Mucosa of descending colon (tissue), 3 donors: ENCODE results near the gene TMEM198. TPM values are rescaled to one million over a fixed set of nuclear protein-coding genes. Genes with fewer than 3 reads are reported as not detected.
A peak's percentile ranks its signal among the peaks of the same experiment; 100 is the strongest.

Experiments used
- ATAC-seq: fragments of 200-7000 bp; cut with Tn5 transposase; one replicate; pipeline ENCODE4 v1.9.1; 2020; ENCODE audit warnings: mild to moderate bottlenecking, moderate library complexity
- DNase-seq, 3 donors: peaks; one replicate each; pipeline ENCODE4 v3.0.0-alpha.2; 2020
- H3K36me3 ChIP-seq: fragments of 200-600 bp; one replicate; pipeline ENCODE4 v1.8.0; 2021; ENCODE audit warnings: low read depth, mild to moderate bottlenecking
- H3K4me1 ChIP-seq: fragments of 200-600 bp; one replicate; pipeline ENCODE4 v1.8.0; 2021; ENCODE audit warnings: low read depth, mild to moderate bottlenecking
- H3K4me3 ChIP-seq: fragments of 200-600 bp; one replicate; pipeline ENCODE4 v1.8.0; 2021; ENCODE audit warnings: mild to moderate bottlenecking
- H3K9me3 ChIP-seq: fragments of 200-600 bp; one replicate; pipeline ENCODE4 v1.8.0; 2021; ENCODE audit warnings: mild to moderate bottlenecking
- intact Hi-C, 2 donors: fragments of 100-400 bp; cut with DNase I in 1 of 2; cut with micrococcal nuclease in 1 of 2; formaldehyde crosslinking; loops; one replicate each; pipeline versions ENCODE4 v1.11.0 to v1.11.1; 2022; cut with DNase I, micrococcal nuclease
- total RNA-seq, 3 donors: library from RNA; stranded (reverse); fragmentation: NEBNext Ultra II Directional in 2 of 3; extraction: Animal tissue kit (Norgen Biotek cat#: 25700) in 2 of 3; gene quantifications; one replicate each; pipeline versions ENCODE4 v1.2.1 to v1.2.4, GENCODE V29; 2021 to 2023
- TF ChIP-seq, protein P1 (sequence below): fragments of 200-600 bp; IDR thresholded peaks from one replicate; pipeline ENCODE4 v1.8.0; 2022; ENCODE audit warnings: antibody characterized with exemption, mild to moderate bottlenecking
- donor health status: DM: no; HTN: no; CAD: no; lungs with moderate emphysema.
- donor health status: DM: no; HTN: no; CAD: no.
- donor health status: DM: no; HTN: yes; CAD: no.

TMEM198 gene
- total RNA-seq, 3 donors from 2014 or later, result 0.69 to 2.7 (median 2.7) TPM

DNA sequence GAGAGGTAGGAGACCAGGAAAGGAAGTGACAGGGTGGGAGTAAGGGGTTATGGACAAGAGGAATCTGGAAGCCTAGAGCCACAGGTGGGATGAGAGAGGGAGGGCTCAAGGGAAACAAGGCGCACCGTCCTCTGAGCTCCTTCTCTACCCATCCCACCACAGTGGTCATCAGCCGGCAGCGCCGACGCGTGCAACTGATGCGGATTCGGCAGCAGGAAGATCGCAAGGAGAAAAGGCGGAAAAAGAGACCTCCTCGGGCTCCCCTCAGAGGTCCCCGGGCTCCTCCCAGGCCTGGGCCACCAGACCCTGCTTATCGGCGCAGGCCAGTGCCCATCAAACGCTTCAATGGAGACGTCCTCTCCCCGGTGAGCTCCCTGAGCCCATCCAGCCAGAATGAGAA is 5.2 kb downstream of the TMEM198 start:
- TF ChIP-seq, protein P1, sequence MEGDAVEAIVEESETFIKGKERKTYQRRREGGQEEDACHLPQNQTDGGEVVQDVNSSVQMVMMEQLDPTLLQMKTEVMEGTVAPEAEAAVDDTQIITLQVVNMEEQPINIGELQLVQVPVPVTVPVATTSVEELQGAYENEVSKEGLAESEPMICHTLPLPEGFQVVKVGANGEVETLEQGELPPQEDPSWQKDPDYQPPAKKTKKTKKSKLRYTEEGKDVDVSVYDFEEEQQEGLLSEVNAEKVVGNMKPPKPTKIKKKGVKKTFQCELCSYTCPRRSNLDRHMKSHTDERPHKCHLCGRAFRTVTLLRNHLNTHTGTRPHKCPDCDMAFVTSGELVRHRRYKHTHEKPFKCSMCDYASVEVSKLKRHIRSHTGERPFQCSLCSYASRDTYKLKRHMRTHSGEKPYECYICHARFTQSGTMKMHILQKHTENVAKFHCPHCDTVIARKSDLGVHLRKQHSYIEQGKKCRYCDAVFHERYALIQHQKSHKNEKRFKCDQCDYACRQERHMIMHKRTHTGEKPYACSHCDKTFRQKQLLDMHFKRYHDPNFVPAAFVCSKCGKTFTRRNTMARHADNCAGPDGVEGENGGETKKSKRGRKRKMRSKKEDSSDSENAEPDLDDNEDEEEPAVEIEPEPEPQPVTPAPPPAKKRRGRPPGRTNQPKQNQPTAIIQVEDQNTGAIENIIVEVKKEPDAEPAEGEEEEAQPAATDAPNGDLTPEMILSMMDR, result no peak
- DNase-seq, result no peak
- Histone ChIP-seq H3K36me3 (no peaks in the 10 kb centered on the region), H3K9me3 (no peaks in the 10 kb centered on the region), H3K4me1 (peaks cover 19% of the 10 kb centered on the region), H3K4me3 (no peak overlapping the region)
- intact Hi-C loops, result no loop called here
- ATAC-seq, result no peak

DNA sequence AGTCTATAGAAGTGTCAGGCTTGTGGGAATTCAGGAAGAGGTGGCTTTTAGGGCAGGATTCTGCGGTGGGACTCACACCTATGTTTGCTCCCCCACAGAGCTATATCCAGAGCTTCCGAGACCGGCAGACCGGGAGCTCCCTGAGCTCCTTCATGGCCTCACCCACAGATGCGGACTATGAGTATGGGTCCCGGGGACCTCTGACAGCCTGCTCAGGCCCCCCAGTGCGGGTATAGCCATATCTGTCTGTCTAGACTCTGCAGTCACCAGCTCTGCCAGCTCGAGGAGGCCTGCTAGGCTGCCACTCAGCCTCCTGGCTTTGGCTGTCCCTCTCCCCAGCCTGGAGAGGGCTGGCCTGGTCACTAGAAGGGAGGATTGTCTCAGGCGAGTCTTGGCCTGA is 5.8 kb downstream of the TMEM198 start:
- Histone ChIP-seq H3K4me1 (peaks cover 13% of the 10 kb centered on the region), H3K36me3 (no peaks in the 10 kb centered on the region), H3K9me3 (no peaks in the 10 kb centered on the region), H3K4me3 (no peak overlapping the region)
- TF ChIP-seq, protein P1, result no peak
- ATAC-seq, result no peak
- intact Hi-C loops, result no loop called here
- no peak for DNase-seq

DNA sequence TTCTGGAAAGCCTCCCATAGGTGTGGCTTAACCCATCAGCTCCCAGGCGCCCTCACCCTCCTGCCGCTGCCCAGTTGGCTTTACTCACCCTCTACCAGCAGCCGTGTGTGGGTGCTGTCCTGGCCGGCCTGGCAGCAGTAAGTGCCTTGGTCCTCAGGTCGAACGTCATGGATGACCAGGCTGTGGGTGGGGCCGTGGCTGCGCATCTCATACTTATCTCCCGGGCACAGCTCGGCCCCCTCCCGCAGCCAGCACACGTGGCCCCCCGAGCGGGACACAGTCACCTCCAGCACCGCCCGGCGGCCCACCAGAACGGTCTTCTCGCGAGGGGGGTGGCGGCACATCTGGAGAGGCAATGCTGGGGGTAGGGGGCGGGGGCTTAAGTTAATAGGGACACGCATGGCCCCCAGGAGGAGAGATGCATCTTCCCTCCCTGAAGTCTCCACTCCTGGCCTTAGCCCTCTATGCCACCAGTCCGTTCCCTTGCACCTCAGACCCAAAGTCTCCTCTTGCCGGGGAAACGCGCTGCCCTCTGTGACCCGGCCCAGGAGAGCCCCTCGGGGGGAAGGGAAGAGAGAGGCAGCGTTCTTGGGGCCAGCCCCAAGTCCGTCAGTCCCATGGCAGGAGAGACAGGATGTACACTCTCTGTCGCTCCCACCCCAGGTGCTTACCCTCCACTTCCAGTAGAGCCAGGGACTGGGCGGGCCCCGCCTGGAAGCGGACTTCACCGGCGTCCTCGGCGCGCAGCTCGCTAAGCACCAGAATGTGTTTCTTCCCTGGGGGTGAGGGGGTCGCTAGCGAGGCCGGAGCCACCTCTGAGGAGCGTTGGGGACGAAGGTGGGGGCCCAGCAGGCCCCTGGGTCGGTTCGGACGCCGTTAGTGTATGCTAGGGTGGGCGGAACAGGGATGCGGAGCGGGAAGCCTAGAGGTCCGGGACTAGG is 7.9 kb downstream of the TMEM198 start:
- H3K4me3 ChIP-seq, result no peak overlapping the region
- TF ChIP-seq, protein P1, result no peak
- intact Hi-C loops, result no loop called here
- DNase-seq (peak in 1 of 3 donors; percentile 57), ATAC-seq (peak; percentile 33)
- H3K4me1 ChIP-seq, result peaks cover 13% of the 10 kb centered on the region
- no peaks in the 10 kb centered on the region for H3K36me3 ChIP-seq
- no peaks in the 10 kb centered on the region for H3K9me3 ChIP-seq

DNA sequence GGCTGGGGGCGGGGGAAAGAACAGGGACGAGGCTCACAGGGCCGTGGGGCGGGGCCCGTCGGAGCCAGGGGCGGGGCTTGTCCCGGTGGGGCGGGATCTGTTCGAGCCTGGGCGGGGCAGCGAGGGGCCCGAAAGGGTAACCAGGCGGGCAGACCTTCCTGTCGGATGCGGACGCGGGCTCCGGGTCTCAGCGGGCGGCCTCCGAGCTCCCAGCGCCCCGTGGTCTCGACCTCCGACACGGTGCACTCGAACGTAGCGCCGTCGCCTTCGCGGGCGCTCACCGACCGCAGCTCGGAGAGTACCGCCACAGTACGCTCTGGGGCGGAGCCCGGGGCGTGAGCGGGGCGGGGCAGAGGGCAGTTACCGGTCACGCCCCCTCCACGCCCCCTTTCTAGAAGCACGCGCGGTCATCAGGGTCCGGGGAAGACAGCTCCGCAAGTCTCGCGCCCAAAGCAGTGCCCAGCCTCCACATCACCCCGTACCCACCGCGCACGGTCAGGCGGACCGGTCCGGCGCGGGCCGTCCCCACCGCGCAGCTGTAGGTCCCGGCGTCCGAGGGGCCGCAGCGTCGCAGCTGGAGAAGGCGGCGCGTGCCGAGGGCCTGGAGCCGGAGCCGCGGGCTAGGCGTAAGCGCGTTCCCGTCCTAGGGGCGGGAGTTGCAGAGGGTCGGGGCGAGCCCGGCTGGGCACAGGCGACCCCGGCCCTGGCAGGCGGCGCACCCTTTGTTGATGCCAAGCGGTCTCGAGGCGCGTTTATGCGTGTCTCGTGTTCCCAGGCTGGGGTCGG is 8.7 kb downstream of the TMEM198 start:
- intact Hi-C loops, result no loop called here
- DNase-seq (peak; percentile 84 to 94 (median 90)), ATAC-seq (peak; percentile 95)
- H3K36me3 ChIP-seq, result no peaks in the 10 kb centered on the region
- no peaks in the 10 kb centered on the region for H3K9me3 ChIP-seq
- H3K4me1 ChIP-seq, result peaks cover 13% of the 10 kb centered on the region
- no peak overlapping the region for H3K4me3 ChIP-seq
- TF ChIP-seq, protein P1, result no peak

DNA sequence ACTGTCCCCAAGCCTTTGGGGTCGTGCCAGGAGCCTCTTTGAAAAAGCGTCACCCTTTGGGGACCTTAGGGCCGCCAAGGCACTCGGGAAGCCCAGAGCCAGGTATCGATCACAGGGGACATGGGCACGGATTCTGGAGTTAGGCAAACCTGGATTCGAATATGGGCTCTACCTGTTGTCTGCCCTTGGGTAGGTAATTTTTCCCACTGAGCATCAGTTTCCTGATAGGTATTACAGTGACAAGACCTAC is 9.3 kb downstream of the TMEM198 start:
- no peak for ATAC-seq
- H3K4me3 ChIP-seq, result no peak overlapping the region
- no peak for DNase-seq
- TF ChIP-seq, protein P1, result no peak
- H3K9me3 ChIP-seq, result no peaks in the 10 kb centered on the region
- H3K4me1 ChIP-seq, result peaks cover 13% of the 10 kb centered on the region
- H3K36me3 ChIP-seq, result no peaks in the 10 kb centered on the region
- intact Hi-C loops, result no loop called here
